AG04450 (cell line): Measurements from ENCODE around the gene SLC43A3. TPM values are rescaled to one million over a fixed set of nuclear protein-coding genes. Genes with fewer than 3 reads are reported as not detected.

Experiments used
- CTCF ChIA-PET: fragments of 300-600, 350-600 bp; formaldehyde crosslinking; extraction: SDS; loops from one replicate; lab custom pipeline; 2022; ENCODE audit warnings: antibody characterized with exemption, inconsistent platforms; lab: Charles Lee
- POLR2A ChIA-PET: fragments of 350-600 bp; formaldehyde crosslinking; extraction: SDS; loops from one replicate; lab custom pipeline; 2021; ENCODE audit warnings: antibody characterized with exemption, inconsistent platforms; lab: Yijun Ruan, JAX
- DNase-seq: peaks from one replicate; pipeline ENCODE4 v3.0.0-alpha.2; 2011; ENCODE audit warnings: low read depth, low spot score
- H3K27ac ChIP-seq: one replicate; pipeline ENCODE4 v1.5.1; 2012; ENCODE audit warnings: low read depth, low read length, control low read depth
- H3K27me3 ChIP-seq: one replicate; pipeline ENCODE4 v1.6.0; 2012; ENCODE audit warnings: low read length; ENCODE audit not compliant: control insufficient read depth, insufficient read depth
- H3K4me3 ChIP-seq: 2 replicates; pipeline ENCODE4 v1.5.1; 2011; ENCODE audit warnings: mild to moderate bottlenecking, low read depth, low read length, control low read depth
- H3K9me3 ChIP-seq: 2 replicates; pipeline ENCODE4 v1.5.1; 2012; ENCODE audit warnings: low read length; ENCODE audit not compliant: control insufficient read depth, insufficient read depth
- CTCF ChIP-seq: IDR thresholded peaks from 2 replicates; pipeline ENCODE4 v1.5.1; 2011; ENCODE audit warnings: low read depth, low read length, control low read depth, inconsistent platforms
- polyA plus RNA-seq: library from polyadenylated mRNA; depleted of rRNA; stranded (reverse); fragments of >200 nt; gene quantifications from 2 replicates; pipeline ENCODE4 v1.2.3, GENCODE V29; 2011

The SLC43A3 gene
- polyA plus RNA-seq, 1 experiment = 24.4 TPM

GRCh38 chr11:57359896-57360690 lies 66.8 kb downstream of the SLC43A3 start:
- H3K27me3 ChIP-seq = peaks cover 43% of the 10 kb centered on the region
- TF ChIP-seq CTCF = no peak
- no peak overlapping the region for H3K4me3 ChIP-seq
- DNase-seq = no peak
- CTCF ChIA-PET = interaction anchor here (0.6 to 2.5 kb wide), 2 partner anchors 14 to 97 kb away, joined by 3 to 8 read pairs; no protein-coding TSS in a partner anchor
- H3K9me3 ChIP-seq = no peaks in the 10 kb centered on the region
- H3K27ac ChIP-seq = no peak overlapping the region
- POLR2A ChIA-PET = interaction anchor here (0.6 kb wide), 1 partner anchor 9 kb away, joined by 5 read pairs; no protein-coding TSS in a partner anchor

- CTCF ChIA-PET = interaction anchor here (0.6 to 3.4 kb wide), 2 partner anchors 14 to 98 kb away, joined by 3 to 12 read pairs; no protein-coding TSS in a partner anchor
- Histone ChIP-seq H3K27ac (no peak overlapping the region), H3K27me3 (peaks cover 39% of the 10 kb centered on the region), H3K9me3 (no peaks in the 10 kb centered on the region), H3K4me3 (no peak overlapping the region)
- TF ChIP-seq CTCF = no peak
- POLR2A ChIA-PET = no interaction called here
- DNase-seq = no peak
These were observed 67.5 kb downstream of the SLC43A3 start for GRCh38 chr11:57359396-57359795.

GRCh38 chr11:57358991-57359390 lies 67.9 kb downstream of the SLC43A3 start:
- H3K9me3 ChIP-seq = no peaks in the 10 kb centered on the region
- H3K27ac ChIP-seq = no peak overlapping the region
- no peak overlapping the region for H3K4me3 ChIP-seq
- H3K27me3 ChIP-seq = peaks cover 38% of the 10 kb centered on the region
- ChIA-PET POLR2A (no interaction called here), CTCF (interaction anchor here (3.4 kb wide), 1 partner anchor 13 kb away, joined by 12 read pairs; no protein-coding TSS in a partner anchor)
- no peak for DNase-seq
- TF ChIP-seq CTCF = no peak

- no peaks in the 10 kb centered on the region for H3K9me3 ChIP-seq
- no peak overlapping the region for H3K4me3 ChIP-seq
- no peak for TF ChIP-seq CTCF
- ChIA-PET CTCF (interaction anchor here (3.4 kb wide), 1 partner anchor 13 kb away, joined by 12 read pairs; no protein-coding TSS in a partner anchor), POLR2A (no interaction called here)
- H3K27ac ChIP-seq = no peak overlapping the region
- DNase-seq = no peak
- H3K27me3 ChIP-seq = peaks cover 37% of the 10 kb centered on the region
These were observed 68.4 kb downstream of the SLC43A3 start for GRCh38 chr11:57358543-57358961.

GRCh38 chr11:57357856-57358255 lies 69.1 kb downstream of the SLC43A3 start:
- POLR2A ChIA-PET = no interaction called here
- no peak overlapping the region for H3K27ac ChIP-seq

More at GRCh38 chr11:57357856-57358255, 69.1 kb downstream of the SLC43A3 start:
- Histone ChIP-seq H3K4me3 (no peak overlapping the region), H3K9me3 (no peaks in the 10 kb centered on the region), H3K27me3 (peaks cover 37% of the 10 kb centered on the region)
- CTCF ChIA-PET = interaction anchor here (1.0 to 3.4 kb wide), 3 partner anchors 12 to 102 kb away, joined by 3 to 12 read pairs (median 4); partner anchors contain the start of gene RTN4RL2
- no peak for TF ChIP-seq CTCF
- DNase-seq = no peak
